Endodermal cell (in vitro differentiated cells): Measurements from ENCODE around the gene MID1. TPM values are rescaled to one million over a fixed set of nuclear protein-coding genes. Genes with fewer than 3 reads are reported as not detected.

Experiments
- DNase-seq: peaks from one replicate; pipeline ENCODE4 v3.0.0-alpha.2; 2017
- H3K27ac ChIP-seq: 2 replicates; pipeline ENCODE4 v1.5.1; 2013; ENCODE audit warnings: mild to moderate bottlenecking, low read depth, low read length, moderate library complexity
- H3K27me3 ChIP-seq: 2 replicates; pipeline ENCODE4 v1.6.1; 2013; ENCODE audit warnings: mild to moderate bottlenecking, low read length, moderate library complexity; ENCODE audit not compliant: insufficient read depth, control insufficient read depth, poor library complexity, severe bottlenecking
- H3K36me3 ChIP-seq: 2 replicates; pipeline ENCODE4 v1.7.0; 2013; ENCODE audit warnings: mild to moderate bottlenecking, low read length, moderate library complexity; ENCODE audit not compliant: control insufficient read depth, insufficient read depth
- H3K4me1 ChIP-seq: one replicate; pipeline ENCODE4 v1.7.0; 2013; ENCODE audit warnings: low read length; ENCODE audit not compliant: control insufficient read depth, insufficient read depth
- H3K4me3 ChIP-seq: 2 replicates; pipeline ENCODE4 v1.5.1; 2013; ENCODE audit warnings: mild to moderate bottlenecking, low read length, moderate library complexity
- H3K9ac ChIP-seq: 2 replicates; pipeline ENCODE4 v1.6.1; 2013; ENCODE audit warnings: mild to moderate bottlenecking, low read length, moderate library complexity; ENCODE audit not compliant: poor library complexity, severe bottlenecking; ENCODE audit errors: extremely low read depth
- H3K9me3 ChIP-seq: 2 replicates; pipeline ENCODE4 v1.6.1; 2013; ENCODE audit warnings: mild to moderate bottlenecking, low read length, moderate library complexity; ENCODE audit not compliant: control insufficient read depth
- H3K27ac Mint-ChIP-seq: 2 replicates; pipeline ENCODE4 v1.8.0; 2020; ENCODE audit warnings: mixed read lengths
- H3K27me3 Mint-ChIP-seq: 2 replicates; pipeline ENCODE4 v1.8.0; 2021; ENCODE audit warnings: mild to moderate bottlenecking, mixed read lengths; ENCODE audit not compliant: insufficient read depth
- H3K36me3 Mint-ChIP-seq: 2 replicates; pipeline ENCODE4 v1.8.0; 2020; ENCODE audit warnings: low read depth, mixed read lengths
- H3K4me1 Mint-ChIP-seq: 2 replicates; pipeline ENCODE4 v1.8.0; 2020; ENCODE audit warnings: mixed read lengths
- H3K4me3 Mint-ChIP-seq: 2 replicates; pipeline ENCODE4 v1.8.0; 2020; ENCODE audit warnings: mild to moderate bottlenecking, moderate library complexity, mixed read lengths
- H3K9me3 Mint-ChIP-seq: 2 replicates; pipeline ENCODE4 v1.8.0; 2020; ENCODE audit warnings: mild to moderate bottlenecking, mixed read lengths
- WGBS, 2 experiments: methylation state at CpG; one replicate each; pipeline versions ENCODE4 v1.1.5 to v1.1.7; 2013; ENCODE audit warnings: missing lambda C conversion rate in 2 of 2, mixed read lengths in 1 of 2; ENCODE audit not compliant: insufficient coverage in 1 of 2, insufficient read length in 1 of 2; 5-methylcytosine and 5-hydroxymethylcytosine counted together
- total RNA-seq, 2 donors: library from RNA; stranded (reverse); fragmentation: NEBNext Ultra II Directional in 1 of 2; extraction: Animal tissue kit (Norgen Biotek cat#: 25700) in 1 of 2; gene quantifications; 2 replicates in 1 of 2; 3 replicates in 1 of 2; pipeline ENCODE4 v1.2.1, GENCODE V29; 2021
- TF ChIP-seq, protein P1 (sequence below): fragments of 200-600 bp; sonication (generic); conservative IDR thresholded peaks from 2 replicates; pipeline ENCODE4 v1.5.0; 2021; ENCODE audit warnings: antibody characterized with exemption, mild to moderate bottlenecking

MID1 gene
- total RNA-seq, 2 donors from 2014 or later = 23.5 to 24.9 TPM

- no peak for DNase-seq
Observed at GRCh38 chrX:10524578-10524977, 95.8 kb downstream of the MID1 start.

GRCh38 chrX:10519761-10520160 lies 100.6 kb downstream of the MID1 start:
- no peak overlapping the region for H3K27ac Mint-ChIP-seq
- peaks cover 41% of the 10 kb centered on the region for H3K9me3 Mint-ChIP-seq
- H3K27me3 Mint-ChIP-seq = no peaks in the 10 kb centered on the region
- Histone ChIP-seq H3K27ac (no peak overlapping the region), H3K4me1 (no peaks in the 10 kb centered on the region), H3K4me3 (no peak overlapping the region), H3K36me3 (no peaks in the 10 kb centered on the region), H3K27me3 (no peaks in the 10 kb centered on the region), H3K9me3 (no peaks in the 10 kb centered on the region), H3K9ac (no peak overlapping the region)
- DNase-seq = no peak
- TF ChIP-seq, protein P1, sequence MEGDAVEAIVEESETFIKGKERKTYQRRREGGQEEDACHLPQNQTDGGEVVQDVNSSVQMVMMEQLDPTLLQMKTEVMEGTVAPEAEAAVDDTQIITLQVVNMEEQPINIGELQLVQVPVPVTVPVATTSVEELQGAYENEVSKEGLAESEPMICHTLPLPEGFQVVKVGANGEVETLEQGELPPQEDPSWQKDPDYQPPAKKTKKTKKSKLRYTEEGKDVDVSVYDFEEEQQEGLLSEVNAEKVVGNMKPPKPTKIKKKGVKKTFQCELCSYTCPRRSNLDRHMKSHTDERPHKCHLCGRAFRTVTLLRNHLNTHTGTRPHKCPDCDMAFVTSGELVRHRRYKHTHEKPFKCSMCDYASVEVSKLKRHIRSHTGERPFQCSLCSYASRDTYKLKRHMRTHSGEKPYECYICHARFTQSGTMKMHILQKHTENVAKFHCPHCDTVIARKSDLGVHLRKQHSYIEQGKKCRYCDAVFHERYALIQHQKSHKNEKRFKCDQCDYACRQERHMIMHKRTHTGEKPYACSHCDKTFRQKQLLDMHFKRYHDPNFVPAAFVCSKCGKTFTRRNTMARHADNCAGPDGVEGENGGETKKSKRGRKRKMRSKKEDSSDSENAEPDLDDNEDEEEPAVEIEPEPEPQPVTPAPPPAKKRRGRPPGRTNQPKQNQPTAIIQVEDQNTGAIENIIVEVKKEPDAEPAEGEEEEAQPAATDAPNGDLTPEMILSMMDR = no peak
- H3K4me1 Mint-ChIP-seq = no peaks in the 10 kb centered on the region
- no peak overlapping the region for H3K4me3 Mint-ChIP-seq
- peaks cover 10% of the 10 kb centered on the region for H3K36me3 Mint-ChIP-seq

More at GRCh38 chrX:10524578-10524977, 95.8 kb downstream of the MID1 start:
- Mint-ChIP-seq H3K9me3 (peaks cover 32% of the 10 kb centered on the region), H3K27me3 (no peaks in the 10 kb centered on the region), H3K4me1 (no peaks in the 10 kb centered on the region), H3K36me3 (peaks cover 8% of the 10 kb centered on the region), H3K27ac (no peak overlapping the region), H3K4me3 (no peak overlapping the region)
- Histone ChIP-seq H3K36me3 (no peaks in the 10 kb centered on the region), H3K27ac (no peak overlapping the region), H3K27me3 (no peaks in the 10 kb centered on the region), H3K9ac (no peak overlapping the region), H3K9me3 (no peaks in the 10 kb centered on the region), H3K4me3 (no peak overlapping the region), H3K4me1 (no peaks in the 10 kb centered on the region)
- WGBS, 2 experiments = 94% methylated on average over 1 of the region's 1 CpG; no CpG with 5 or more reads in 1 of the 2 experiments
- TF ChIP-seq, protein P1 = no peak

DNA sequence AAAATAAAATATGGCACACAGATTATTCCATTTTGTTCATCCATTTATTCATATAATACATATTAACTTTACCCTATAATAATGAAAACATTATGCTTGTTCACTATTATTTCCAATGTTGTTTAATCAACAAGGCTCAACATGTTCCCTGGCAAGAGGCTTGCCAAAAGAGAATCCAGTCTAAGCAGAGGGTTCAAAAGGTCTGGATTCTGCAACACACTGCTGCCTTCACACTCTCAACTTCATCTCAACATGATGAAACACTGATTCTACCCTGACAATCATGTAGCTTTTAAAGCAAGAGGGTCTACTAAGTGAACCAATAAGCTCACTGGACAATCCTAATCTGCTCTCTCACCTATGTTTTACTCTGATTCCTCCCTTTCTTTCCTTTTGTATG lies 101.1 kb downstream of the MID1 start:
- Mint-ChIP-seq H3K27ac (no peak overlapping the region), H3K4me3 (no peak overlapping the region), H3K36me3 (peaks cover 10% of the 10 kb centered on the region), H3K9me3 (peaks cover 39% of the 10 kb centered on the region), H3K4me1 (no peaks in the 10 kb centered on the region), H3K27me3 (no peaks in the 10 kb centered on the region)
- H3K9me3 ChIP-seq = no peaks in the 10 kb centered on the region
- no peaks in the 10 kb centered on the region for H3K4me1 ChIP-seq
- H3K36me3 ChIP-seq = no peaks in the 10 kb centered on the region
- no peak for DNase-seq
- no peak overlapping the region for H3K27ac ChIP-seq
- TF ChIP-seq, protein P1 = no peak
- no peak overlapping the region for H3K9ac ChIP-seq
- H3K27me3 ChIP-seq = no peaks in the 10 kb centered on the region
- no peak overlapping the region for H3K4me3 ChIP-seq
